HTR-8/SVneo (cell line): ENCODE measurements around the gene TMEM91.
"Not testable (repeated sequence)": the region's sequence is repeated elsewhere in the genome, so short reads cannot be mapped to it uniquely, and the experiment has no call there.

Experiments used
- DNase-seq: peaks from one replicate; pipeline ENCODE4 v3.0.0; 2011; ENCODE audit warnings: low spot score, mixed read lengths; ENCODE audit not compliant: insufficient read length
- FAIRE-seq: peaks from 2 replicates; lab custom pipeline; 2011; peaks lifted over from hg19 to GRCh38; lab: Jason Lieb, UNC

TMEM91 gene

GRCh38 chr19:41376241-41376997 lies at the start of gene TMEM91:
TMEM91 (plus strand) TSS chr19:41376533; CDS start chr19:41378310, 1,777 bp downstream.
- FAIRE-seq: peak; percentile 31
- DNase-seq: peak; percentile 35

GRCh38 chr19:41327076-41327575 lies 49.2 kb upstream of the TMEM91 start:
- FAIRE-seq (no peak), DNase-seq (no peak)

GRCh38 chr19:41327576-41328156 lies 48.7 kb upstream of the TMEM91 start:
- FAIRE-seq (peak; percentile 91), DNase-seq (peak; percentile 65)

GRCh38 chr19:41328157-41328841 lies 48.0 kb upstream of the TMEM91 start:
- DNase-seq: no peak
- peak; percentile 58 for FAIRE-seq

GRCh38 chr19:41328842-41329225 lies 47.5 kb upstream of the TMEM91 start:
- DNase-seq (no peak), FAIRE-seq (no peak)

- FAIRE-seq (no peak), DNase-seq (no peak)
These were observed 45.9 kb upstream of the TMEM91 start for GRCh38 chr19:41330481-41330880.

- FAIRE-seq: no peak
- no peak for DNase-seq
These were observed 45.2 kb upstream of the TMEM91 start for GRCh38 chr19:41330946-41331678.

- no peak for DNase-seq
- no peak for FAIRE-seq
These were observed 44.3 kb upstream of the TMEM91 start for GRCh38 chr19:41332000-41332399.

- no peak for FAIRE-seq
- DNase-seq: no peak
These were observed 43.9 kb upstream of the TMEM91 start for GRCh38 chr19:41332468-41332867.

- DNase-seq (no peak), FAIRE-seq (no peak)
These were observed 41.5 kb upstream of the TMEM91 start for GRCh38 chr19:41334793-41335192.

GRCh38 chr19:41335467-41335866 lies 40.9 kb upstream of the TMEM91 start:
- no peak for DNase-seq
- no peak for FAIRE-seq

GRCh38 chr19:41339936-41340335 lies 36.4 kb upstream of the TMEM91 start:
- FAIRE-seq (no peak), DNase-seq (no peak)

GRCh38 chr19:41341669-41342490 lies 34.5 kb upstream of the TMEM91 start:
- FAIRE-seq: no peak
- no peak for DNase-seq

GRCh38 chr19:41344162-41344561 lies 32.2 kb upstream of the TMEM91 start:
- DNase-seq: no peak
- FAIRE-seq: no peak

- FAIRE-seq, DNase-seq: not testable (repeated sequence)
These were observed 29.4 kb upstream of the TMEM91 start for GRCh38 chr19:41346916-41347315.

- DNase-seq: no peak
- FAIRE-seq: peak; percentile 23
These were observed 25.5 kb upstream of the TMEM91 start for GRCh38 chr19:41350735-41351338.

- FAIRE-seq: no peak
- DNase-seq: peak; percentile 69
These were observed 24.7 kb upstream of the TMEM91 start for GRCh38 chr19:41351339-41352245.

GRCh38 chr19:41352279-41352608 lies 24.1 kb upstream of the TMEM91 start:
- DNase-seq (no peak), FAIRE-seq (no peak)
